Smooth muscle cell (in vitro differentiated cells): Measurements from ENCODE around the gene SLC12A5. TPM values are rescaled to one million over a fixed set of nuclear protein-coding genes. Genes with fewer than 3 reads are reported as not detected.

Experiments
- DNase-seq: peaks from one replicate; lab custom pipeline; 2025; ENCODE audit not compliant: unreplicated experiment; lab: John Stamatoyannopoulos, UW
- H2AFZ ChIP-seq: fragments of 200-600 bp; sonication (generic); 2 replicates; pipeline ENCODE4 v1.6.0; 2016; ENCODE audit warnings: antibody characterized with exemption, low read depth, mild to moderate bottlenecking
- H3F3A ChIP-seq: fragments of 200-600 bp; sonication (generic); 2 replicates; pipeline ENCODE4 v1.6.0; 2017; ENCODE audit warnings: antibody characterized with exemption, low read depth
- H3K27ac ChIP-seq: fragments of 200-600 bp; sonication (generic); 2 replicates; pipeline ENCODE4 v1.5.1; 2016; ENCODE audit warnings: low read depth, mild to moderate bottlenecking
- H3K27me3 ChIP-seq: fragments of 200-600 bp; sonication (generic); 2 replicates; pipeline ENCODE4 v1.6.1; 2016; ENCODE audit warnings: low read depth, mild to moderate bottlenecking
- H3K36me3 ChIP-seq: fragments of 200-600 bp; sonication (generic); 2 replicates; pipeline ENCODE4 v1.5.1; 2016; ENCODE audit warnings: low read depth
- H3K4me1 ChIP-seq: fragments of 200-600 bp; sonication (generic); 2 replicates; pipeline ENCODE4 v1.5.1; 2016; ENCODE audit warnings: low read depth
- H3K4me2 ChIP-seq: fragments of 200-600 bp; sonication (generic); 2 replicates; pipeline ENCODE4 v1.6.0; 2016; ENCODE audit warnings: mild to moderate bottlenecking
- H3K4me3 ChIP-seq: fragments of 200-600 bp; sonication (generic); 2 replicates; pipeline ENCODE4 v1.5.1; 2016; ENCODE audit warnings: mild to moderate bottlenecking
- H3K79me2 ChIP-seq: fragments of 200-600 bp; sonication (generic); 2 replicates; pipeline ENCODE4 v1.6.0; 2016; ENCODE audit warnings: low read depth, mild to moderate bottlenecking
- H3K9ac ChIP-seq: fragments of 200-600 bp; sonication (generic); 2 replicates; pipeline ENCODE4 v1.6.0; 2016; ENCODE audit warnings: low read depth
- H3K9me3 ChIP-seq: fragments of 200-600 bp; sonication (generic); replicated peaks from 2 replicates; pipeline ENCODE4 v1.5.1; 2016; ENCODE audit warnings: low read depth
- H4K20me1 ChIP-seq: fragments of 200-600 bp; sonication (generic); 2 replicates; pipeline ENCODE4 v1.6.0; 2016; ENCODE audit warnings: low read depth
- CTCF ChIP-seq: fragments of 200-600 bp; sonication (generic); IDR thresholded peaks from 2 replicates; pipeline ENCODE4 v1.5.1; 2017; ENCODE audit warnings: borderline replicate concordance, mild to moderate bottlenecking, antibody characterized with exemption; ENCODE audit not compliant: insufficient read depth, poor library complexity, severe bottlenecking
- WGBS: methylation state at CpG from one replicate; pipeline ENCODE4 v1.1.7; 2016; ENCODE audit warnings: low lambda C conversion rate; 5-methylcytosine and 5-hydroxymethylcytosine counted together
- polyA plus RNA-seq: library from polyadenylated mRNA; unstranded; fragments of >200 nt; fragmentation: Nextera tagmentation; extraction: Ambion mirVana; gene quantifications from 2 replicates; pipeline ENCODE4 v1.2.1, GENCODE V29; 2016
- total RNA-seq: library from RNA; depleted of rRNA; stranded (reverse); fragments of >200 nt; gene quantifications from 2 replicates; pipeline ENCODE4 v1.2.3, GENCODE V29; 2014

The SLC12A5 gene
- total and polyA plus RNA-seq, 2 experiments from 2014 or later: 0.40 to 1.3 TPM

GRCh38 chr20:46101957-46102356, 72.9 kb downstream of the SLC12A5 start:
- H4K20me1 ChIP-seq: no peaks in the 10 kb centered on the region
- peaks cover 64% of the 10 kb centered on the region for H3K27me3 ChIP-seq
- H3K4me1 ChIP-seq: no peaks in the 10 kb centered on the region
- no peak overlapping the region for H3K9ac ChIP-seq
- H3K4me3 ChIP-seq: no peak overlapping the region
- H3K9me3 ChIP-seq: no peaks in the 10 kb centered on the region
- no peak overlapping the region for H2AFZ ChIP-seq
- H3K27ac ChIP-seq: no peak overlapping the region
- no peak for TF ChIP-seq CTCF
- DNase-seq: no peak
- no peaks in the 10 kb centered on the region for H3K79me2 ChIP-seq
- H3F3A ChIP-seq: no peaks in the 10 kb centered on the region
- H3K36me3 ChIP-seq: no peaks in the 10 kb centered on the region
- 89% methylated on average over 3 of the region's 3 CpGs for WGBS
- no peak overlapping the region for H3K4me2 ChIP-seq

GRCh38 chr20:46102940-46103339, 73.9 kb downstream of the SLC12A5 start:
- no peak overlapping the region for H3K27ac ChIP-seq
- no peak for DNase-seq
- H3K4me3 ChIP-seq: no peak overlapping the region
- no peaks in the 10 kb centered on the region for H3K4me1 ChIP-seq
- no peak for TF ChIP-seq CTCF
- no peak overlapping the region for H2AFZ ChIP-seq
- WGBS: 82% methylated on average over 3 of the region's 3 CpGs
- no peaks in the 10 kb centered on the region for H3K36me3 ChIP-seq
- peaks cover 63% of the 10 kb centered on the region for H3K27me3 ChIP-seq
- H4K20me1 ChIP-seq: no peaks in the 10 kb centered on the region
- H3K9ac ChIP-seq: no peak overlapping the region
- no peaks in the 10 kb centered on the region for H3K9me3 ChIP-seq
- H3K79me2 ChIP-seq: no peaks in the 10 kb centered on the region
- H3F3A ChIP-seq: no peaks in the 10 kb centered on the region
- H3K4me2 ChIP-seq: no peak overlapping the region

GRCh38 chr20:46104262-46104661, 75.2 kb downstream of the SLC12A5 start:
- H3K9ac ChIP-seq: no peak overlapping the region

More at GRCh38 chr20:46104262-46104661, 75.2 kb downstream of the SLC12A5 start:
- H3K9me3 ChIP-seq: no peaks in the 10 kb centered on the region
- H3K36me3 ChIP-seq: no peaks in the 10 kb centered on the region
- H3K27ac ChIP-seq: no peak overlapping the region
- no peak overlapping the region for H3K4me3 ChIP-seq
- H3F3A ChIP-seq: no peaks in the 10 kb centered on the region
- H3K4me2 ChIP-seq: no peak overlapping the region
- H3K4me1 ChIP-seq: no peaks in the 10 kb centered on the region
- no peaks in the 10 kb centered on the region for H4K20me1 ChIP-seq
- no peak for DNase-seq
- peaks cover 63% of the 10 kb centered on the region for H3K27me3 ChIP-seq
- WGBS: 79% methylated on average over 3 of the region's 3 CpGs
- H2AFZ ChIP-seq: no peak overlapping the region
- no peaks in the 10 kb centered on the region for H3K79me2 ChIP-seq
- no peak for TF ChIP-seq CTCF
